Stimulated activated CD4-positive, alpha-beta T cell treated with anti-CD3 and anti-CD28 coated beads, Interleukin-15, amount 100 ng/mL, for 1 hour (primary cell): Measurements from ENCODE around the gene MGMT.

Source experiments
- DNase-seq, 2 donors: peaks; one replicate each; pipeline ENCODE4 v3.0.0-alpha.2; 2020; ENCODE audit warnings: low read depth in 1 of 2, low spot score in 1 of 2

MGMT gene

DNA sequence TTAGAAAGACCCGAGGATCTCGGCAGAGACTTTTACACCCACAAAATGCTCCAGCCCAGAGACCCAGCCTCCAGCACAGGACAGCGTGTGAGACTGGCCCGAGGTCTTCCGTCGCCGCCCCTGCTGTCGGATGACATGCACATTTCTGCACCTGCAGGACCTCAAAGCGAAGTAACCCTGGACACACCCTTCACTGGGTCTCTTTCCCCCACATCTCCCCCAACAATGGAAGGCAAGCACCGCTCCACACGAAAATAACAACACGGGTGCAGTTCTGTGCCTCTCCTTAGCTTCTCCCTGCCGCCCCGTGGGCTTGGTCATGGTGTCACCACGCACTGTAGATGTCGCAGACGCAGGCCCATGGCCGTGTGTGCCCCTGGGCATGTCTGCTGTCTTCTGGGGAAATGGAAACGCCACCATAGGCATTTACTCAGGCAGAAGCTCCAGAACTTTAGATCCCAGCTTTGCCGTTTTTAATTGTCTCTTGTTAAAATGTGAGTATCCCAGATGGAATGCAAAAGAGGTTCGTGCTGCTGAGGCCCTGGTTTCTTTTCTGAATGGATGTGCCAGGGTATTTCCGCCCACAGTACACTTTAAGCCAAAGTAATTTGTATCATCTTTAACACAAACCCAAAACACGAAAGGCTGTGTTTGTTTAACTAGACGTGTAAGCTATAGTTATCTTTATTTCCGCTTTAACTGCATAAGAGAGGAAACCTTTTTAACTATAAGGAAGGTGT is 237.9 kb downstream of the MGMT start:
- DNase-seq, result no peak

DNA sequence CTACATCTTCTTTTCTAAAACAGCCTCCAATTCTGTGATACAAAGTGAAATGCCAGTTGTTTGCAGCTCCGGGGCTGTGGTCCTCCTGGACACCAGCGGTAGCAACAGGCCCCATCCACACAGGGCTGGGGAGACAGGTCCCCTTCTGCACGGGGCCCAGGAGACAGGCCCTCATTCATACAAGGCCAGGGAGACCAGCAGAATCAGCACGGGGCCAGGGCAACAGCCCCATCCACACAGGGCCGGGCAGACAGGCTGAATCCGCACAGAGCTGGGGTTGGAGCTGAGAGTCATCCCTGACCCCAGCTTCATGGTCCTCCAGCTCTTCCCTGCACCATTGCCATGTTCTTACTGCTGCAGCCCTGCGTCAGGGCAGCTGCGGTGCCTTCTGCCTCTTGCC is 238.6 kb downstream of the MGMT start:
- DNase-seq, result no peak

DNA sequence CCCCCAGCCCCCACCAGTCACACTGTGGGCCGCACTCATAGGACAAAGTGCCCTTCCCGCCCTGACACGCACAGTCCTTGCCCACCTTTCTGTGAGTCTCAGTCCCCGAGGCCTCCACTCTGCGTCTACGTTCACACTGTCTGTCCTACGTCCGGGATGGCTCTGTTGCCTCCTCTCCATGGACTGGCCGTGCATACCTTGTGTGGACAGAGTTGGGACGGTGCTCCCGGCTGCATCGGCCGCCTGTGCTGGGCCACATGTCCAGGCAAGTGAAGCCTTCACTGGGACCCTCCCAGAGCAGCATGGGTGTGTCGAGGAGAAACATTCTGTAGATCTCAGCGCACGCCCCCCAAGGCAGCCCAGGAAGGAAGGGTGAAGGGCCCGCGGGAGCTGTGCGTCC is 239.0 kb downstream of the MGMT start:
- DNase-seq, result no peak

DNA sequence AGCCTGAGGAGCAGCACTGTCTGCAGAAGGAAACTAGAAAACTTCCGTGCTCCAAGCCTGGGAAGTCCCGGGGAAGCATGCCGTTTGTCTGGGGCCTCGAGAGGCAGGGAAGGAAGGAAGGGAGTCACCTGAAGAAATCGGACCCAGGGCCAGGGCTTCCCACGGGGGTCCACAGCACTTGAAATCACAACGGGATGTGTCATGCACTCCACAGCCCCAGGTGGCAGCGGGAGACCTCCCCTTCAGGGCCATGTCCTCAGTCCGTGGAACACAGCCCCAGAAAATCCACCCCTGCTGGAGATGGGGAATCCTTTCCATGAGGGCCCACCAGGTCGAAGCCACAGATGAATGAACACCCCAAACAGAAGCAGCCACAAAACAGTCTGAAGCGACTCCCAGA is 239.5 kb downstream of the MGMT start:
- DNase-seq, result no peak

DNA sequence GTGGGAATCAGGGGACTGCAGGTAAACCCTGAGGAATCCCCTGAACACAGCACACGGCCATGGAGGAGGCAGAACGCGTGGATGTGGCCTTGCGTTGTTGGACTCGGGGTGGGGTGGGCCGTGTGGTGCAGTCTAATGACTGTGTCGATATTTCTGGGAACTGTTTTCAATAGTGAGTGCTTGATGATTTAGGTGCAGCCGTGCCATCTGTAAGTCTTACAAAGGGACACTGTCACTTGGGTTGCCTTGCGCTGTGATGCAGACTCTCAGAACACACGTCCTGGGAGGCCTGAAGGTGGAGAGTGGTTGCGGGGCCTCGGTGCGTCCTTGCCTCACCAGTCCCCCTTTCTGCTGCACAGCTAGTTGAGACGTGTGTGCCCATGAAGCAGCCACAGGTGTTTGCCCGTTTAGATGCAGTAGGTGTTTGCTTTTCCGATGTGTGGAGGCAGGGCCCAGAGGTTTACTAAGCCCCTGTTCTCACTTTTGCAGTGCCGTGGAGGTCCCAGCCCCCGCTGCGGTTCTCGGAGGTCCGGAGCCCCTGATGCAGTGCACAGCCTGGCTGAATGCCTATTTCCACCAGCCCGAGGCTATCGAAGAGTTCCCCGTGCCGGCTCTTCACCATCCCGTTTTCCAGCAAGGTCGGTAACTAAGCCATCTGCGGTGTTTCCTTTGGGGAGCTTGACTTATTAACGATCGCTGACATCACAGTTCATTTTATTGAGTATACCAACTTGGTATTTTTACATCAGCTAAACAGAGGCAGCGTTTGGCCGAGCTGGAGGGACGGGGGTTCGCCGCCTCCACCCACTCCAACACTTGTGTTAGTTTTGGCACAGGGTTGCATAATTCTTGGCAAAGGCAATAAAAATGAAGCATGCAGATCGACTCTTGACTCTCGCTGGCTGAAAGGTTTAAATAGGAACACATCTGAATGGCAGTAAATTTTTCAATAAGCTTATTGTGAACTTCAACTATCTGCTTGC is 240.7 kb downstream of the MGMT start:
- no peak for DNase-seq

DNA sequence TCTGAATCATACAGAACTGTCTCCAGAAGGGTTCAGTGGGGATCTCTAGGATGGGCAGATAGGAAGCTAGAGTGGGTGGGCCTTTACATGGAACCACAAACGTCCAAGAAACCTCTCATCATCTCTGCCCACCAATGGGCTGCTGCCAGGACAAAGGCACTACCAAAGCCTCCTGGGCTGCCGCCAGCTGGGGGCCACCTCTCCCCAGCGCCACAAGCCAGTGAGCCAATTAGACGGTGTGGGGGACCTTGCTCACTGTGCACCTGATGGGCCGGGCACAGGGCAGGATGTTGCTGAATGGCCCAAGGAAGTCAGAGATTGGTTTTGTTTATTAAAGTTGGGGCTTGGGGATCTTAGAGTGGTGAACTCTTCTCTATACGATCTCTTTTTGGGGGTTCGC is 242.1 kb downstream of the MGMT start:
- no peak for DNase-seq

DNA sequence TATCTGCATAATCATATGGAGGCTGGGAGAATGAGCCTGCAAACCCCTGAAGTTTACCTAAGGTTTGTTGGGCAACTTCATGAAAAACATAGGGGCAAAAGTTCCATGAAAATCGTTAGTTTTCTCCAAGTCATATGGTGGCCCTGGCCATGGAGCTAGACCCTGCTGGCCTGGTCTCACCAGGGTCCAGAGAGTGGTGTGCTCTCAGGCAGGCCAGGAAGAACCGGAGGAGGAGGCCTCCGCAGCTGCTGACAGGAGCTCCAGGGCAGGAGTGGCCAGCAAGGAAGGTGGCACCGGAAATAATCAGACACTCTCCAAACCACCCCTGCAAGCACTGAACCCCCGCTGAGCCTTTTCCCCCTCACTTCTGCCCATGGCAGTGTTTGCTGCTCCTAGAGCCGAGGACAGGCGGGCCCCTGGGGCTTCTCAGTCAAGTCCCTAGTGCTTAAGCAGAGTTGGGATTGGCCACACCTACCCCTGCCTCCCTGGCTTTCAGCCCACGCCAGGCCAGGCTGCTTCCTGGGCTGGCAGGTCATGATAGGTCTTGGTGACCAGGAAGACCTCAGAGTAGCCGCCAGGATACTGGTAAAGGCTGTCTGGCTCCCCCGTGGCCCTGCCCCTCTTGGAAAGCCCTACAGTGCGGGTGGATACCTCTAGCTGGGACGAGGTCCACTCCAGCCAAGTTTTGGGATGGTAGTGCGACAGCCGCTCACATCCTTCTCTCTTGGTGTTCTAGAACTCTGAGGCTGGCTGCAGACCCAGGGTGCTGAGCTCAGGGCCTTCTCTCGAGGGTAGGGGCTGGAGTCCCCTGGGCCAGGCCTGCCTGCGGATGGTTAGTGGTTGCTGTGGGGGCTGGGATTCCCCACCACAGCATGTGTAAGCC is 242.8 kb downstream of the MGMT start:
- no peak for DNase-seq

DNA sequence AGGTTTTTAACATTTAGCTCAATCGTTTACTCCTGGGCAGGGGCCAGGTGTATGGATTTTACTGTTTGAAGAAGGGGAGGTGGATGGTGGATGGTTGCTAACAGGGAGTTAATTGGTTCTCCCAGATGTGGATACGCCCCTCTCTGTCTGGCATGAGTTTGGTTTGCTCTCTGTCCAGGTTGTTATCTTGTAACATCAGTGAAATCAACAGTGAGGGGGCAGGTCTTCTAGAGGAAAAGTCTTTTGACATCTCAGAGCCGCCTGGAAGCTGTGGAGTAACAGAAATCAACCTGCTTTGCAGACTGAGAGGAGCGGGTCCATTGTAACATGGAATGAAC is 243.4 kb downstream of the MGMT start:
- no peak for DNase-seq

DNA sequence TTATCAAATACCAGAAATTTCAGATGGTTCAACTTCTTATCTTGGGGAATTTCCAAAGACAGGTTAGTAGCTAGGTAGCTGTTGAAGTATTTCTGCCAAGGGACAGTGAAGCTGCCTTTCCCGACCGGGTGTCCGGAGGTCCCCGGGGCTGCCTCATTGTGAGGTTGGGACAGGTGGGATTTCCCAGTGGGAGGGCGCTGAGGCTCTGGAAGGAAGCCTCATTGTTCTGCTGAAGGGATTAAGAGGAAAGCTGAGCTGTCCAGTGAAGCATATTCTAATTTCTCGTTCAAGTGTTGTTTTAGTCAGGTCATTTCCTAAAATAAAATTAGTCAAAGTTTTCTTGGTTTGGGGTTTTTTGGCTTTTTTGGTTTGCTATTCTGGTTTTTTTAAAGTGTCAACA is 244.2 kb downstream of the MGMT start:
- DNase-seq, result no peak

DNA sequence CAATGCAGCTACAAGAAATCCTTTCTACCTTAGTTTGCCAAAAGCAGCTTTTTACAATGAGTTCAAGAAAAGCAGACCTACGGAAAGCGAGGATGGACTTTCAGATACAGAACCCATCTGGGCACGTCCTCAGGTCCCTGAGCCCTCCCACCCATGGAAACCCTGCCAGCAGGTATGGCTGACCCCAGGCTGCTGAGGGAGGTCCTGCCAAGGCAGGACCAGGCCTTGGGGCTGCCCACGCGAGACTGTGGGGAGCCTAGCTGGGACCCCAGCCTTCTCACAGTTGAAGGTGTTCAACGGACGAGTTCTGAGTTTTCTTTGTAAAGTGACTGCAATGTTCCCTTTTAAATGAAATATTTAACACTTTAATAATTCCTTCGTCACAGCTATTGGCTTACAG is 245.0 kb downstream of the MGMT start:
- DNase-seq, result no peak

DNA sequence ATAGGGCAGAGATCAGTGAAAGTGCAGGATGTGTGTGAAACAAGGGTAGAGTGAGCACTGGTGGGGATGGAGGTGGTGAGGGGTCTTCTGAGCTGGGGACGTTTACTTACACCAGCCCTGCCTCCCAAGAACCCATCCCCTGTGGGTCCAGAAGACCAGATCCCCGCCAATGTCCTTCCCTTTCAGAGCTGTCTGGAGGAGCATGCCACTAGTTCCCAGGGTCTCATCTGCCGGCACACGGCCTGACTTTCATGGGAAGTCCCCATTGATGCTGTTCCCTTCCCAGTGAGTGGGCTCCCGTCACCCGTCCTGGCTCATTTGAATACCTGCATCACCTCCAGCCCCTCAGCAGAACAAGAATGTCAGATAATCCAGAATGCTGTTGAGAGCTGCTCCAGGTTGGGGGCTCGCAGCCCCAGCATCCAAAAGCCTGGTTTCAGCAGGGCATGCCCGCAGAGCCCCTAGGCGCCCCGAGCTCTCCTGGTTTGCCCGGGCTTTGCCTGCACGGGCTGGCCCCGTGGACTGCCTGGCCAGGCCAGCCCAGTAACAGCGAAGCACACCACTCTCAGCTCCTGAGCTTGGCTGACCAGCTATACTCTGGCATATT is 246.7 kb downstream of the MGMT start:
- no peak for DNase-seq

DNA sequence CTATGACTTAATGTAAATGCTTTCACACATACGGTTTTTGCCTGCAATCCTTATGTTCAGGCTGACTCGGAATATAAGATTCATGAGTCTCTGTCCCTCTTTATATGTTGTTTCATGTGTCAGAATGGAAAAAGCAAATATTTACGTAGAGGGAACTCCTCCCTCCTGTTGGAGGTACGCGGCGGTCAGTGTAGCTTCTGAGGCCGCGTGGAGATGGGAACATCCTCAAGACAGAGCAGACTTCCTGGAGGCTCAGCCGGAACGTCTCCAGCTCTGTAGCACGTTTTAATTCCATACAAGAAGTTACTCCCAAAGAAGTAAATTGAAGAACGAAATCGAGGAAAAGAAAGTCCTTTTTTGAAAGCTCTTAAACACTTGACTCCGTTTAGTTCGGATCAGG is 248.8 kb downstream of the MGMT start:
- DNase-seq, result no peak

DNA sequence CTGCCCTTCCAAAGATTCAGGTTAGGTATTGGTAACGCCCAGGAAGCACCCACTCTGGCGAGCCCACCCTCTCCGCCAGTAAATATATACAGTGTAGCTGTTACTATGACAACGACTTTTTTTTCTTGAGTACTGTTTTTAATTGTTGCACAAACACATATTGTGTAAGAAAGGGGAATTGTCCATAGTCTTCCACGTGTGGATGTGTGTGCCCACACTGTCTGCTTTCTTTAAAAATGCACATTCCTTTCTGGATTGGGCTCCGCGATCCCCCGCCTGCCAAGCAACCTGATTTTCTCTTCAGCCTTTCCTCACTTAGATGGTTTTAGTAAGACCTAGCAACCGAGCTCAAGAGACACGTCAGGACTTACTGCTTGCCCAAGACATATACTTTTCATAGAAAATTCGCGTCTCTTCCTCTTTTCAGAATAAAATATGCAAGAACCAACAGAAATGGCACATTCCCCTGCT is 249.2 kb downstream of the MGMT start:
- no peak for DNase-seq

DNA sequence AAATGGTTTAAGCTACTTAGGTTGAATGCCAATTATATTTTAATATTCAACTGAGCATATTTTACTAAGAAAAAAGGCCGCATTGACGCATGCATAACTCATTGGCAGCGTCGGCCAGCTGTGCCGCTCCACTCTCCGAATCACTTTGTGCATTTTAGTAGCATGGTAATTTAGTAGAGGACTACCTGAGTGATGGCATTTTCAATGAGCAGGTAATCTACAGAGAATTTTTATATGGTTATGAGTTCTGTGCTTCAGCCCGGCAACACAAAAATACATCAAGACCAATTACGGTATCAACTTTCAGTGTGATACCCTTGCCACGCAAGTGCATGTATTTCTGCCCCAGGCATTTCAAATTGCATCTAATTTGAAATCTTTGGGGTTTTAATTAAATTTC is 249.8 kb downstream of the MGMT start:
- no peak for DNase-seq

DNA sequence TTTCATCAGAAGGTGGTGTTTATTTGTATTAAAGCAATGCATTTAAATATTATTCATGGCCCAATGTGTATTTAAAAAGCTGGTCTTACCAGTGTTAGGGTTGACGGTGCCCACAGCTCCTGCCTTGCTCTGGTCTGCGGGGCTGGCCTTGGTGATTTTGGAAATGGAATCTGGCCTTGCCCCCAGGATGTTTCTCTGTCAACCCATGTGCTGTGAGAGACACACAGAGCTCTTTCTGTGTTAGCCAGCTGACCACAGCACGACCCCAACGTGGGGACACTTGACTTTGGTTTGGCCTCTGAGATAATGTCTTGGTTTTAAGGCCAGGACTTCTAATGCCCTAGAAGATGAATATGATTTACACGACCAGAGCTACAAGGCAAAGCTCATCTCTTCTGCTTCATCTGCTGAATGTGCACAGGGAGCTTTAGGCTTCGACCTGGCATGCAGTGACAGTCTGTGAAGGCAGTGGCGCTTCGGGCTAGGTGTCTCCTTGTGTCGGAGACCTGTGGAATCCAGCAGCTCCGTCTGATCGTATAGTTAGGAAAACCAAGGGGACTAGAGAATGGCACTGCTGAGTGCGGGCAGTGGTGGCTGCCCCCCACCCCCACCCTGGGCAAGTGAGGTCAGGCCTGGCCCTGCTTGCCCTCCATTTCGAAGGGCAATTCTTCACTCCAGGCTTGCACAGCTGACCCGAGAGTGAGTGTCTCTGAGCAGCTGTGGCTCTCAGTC is 250.9 kb downstream of the MGMT start:
- no peak for DNase-seq

DNA sequence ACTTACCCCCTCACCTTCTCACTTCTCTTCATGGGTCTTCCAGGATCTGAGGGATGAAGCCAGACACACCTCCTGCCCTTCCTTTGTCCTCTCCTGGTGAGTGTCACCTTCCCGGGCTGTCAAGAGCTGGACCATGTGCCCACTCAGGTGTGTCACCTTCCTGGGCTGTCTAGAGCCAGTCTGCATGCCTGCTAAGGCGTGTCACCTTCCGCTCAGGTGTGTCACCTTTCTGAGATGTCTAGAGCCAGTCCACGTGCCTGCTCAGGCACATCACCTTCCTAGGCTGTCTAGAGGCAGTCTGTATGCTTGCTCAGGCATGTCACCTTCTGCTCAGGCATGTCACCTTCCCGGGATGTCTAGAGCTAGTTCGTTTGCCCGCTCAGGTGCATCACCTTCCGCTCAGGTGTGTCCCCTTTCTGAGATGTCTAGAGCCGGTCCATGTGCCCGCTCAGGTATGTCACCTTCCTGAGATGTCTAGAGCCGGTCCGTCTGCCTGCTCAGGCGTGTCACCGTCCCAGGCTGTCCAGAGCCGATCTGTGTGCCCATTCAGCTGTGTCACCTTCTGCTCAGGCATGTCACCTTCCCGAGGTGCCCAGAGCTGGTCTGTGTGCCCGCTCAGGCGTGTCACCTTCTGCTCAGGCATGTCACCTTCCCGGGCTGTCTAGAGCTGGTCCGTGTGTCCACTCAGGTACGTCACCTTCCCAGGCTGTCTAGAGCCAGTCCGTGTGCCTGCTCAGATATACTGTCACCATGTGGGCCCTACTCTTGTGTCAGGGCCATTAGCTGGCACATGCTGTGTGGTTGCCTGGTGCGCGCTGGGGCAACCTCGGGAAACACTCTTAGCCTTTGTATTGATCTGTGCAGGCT is 251.7 kb downstream of the MGMT start:
- DNase-seq, result no peak

DNA sequence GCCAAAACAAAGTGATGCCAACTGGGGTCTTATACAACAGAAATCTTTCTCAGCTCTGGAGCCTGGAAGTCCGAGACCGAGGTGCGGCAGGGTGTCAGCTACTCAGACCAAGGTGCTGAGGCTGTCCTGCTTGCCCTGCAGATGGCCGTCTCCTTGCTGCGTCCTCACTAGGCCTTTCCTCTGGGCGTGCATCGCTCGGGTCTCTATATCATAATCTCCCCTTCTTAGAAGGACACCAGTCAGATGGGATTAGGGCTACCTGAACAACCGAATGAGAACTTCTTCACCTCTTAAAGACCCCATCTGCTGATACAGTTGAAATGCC is 252.3 kb downstream of the MGMT start:
- DNase-seq, result no peak

DNA sequence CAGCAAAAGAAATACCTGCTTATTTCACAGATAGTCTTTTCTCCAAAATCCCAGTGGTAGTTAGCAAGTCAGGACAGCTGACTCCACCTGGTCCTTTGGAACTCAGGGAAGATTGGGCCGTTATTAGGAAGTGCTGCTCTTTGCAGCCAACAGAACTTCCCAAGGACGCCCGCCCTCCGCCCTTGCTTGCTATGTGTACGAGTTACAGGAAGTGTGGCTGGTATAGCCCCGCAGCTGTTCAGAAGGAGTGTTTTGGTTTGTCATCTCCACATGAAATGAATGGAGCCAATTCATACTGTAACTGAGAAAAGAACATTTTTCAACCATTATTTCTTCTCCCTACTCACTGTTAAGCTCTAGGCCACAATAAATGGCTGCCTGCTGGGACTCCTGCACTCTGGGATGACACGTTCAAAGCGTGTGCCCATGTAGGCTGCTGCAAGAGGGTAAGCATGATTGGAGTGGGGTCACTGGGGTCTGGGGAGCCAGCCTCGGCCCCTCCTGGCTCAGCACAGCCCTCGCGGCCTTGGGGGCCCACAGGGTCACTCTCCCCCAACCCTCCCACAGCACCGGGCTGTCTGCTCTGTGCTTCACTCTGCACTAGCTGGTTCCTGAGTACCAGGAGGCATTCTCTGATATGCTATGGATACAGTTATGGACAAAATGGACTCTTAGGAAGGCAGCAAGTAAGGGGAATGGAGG is 253.0 kb downstream of the MGMT start:
- no peak for DNase-seq

DNA sequence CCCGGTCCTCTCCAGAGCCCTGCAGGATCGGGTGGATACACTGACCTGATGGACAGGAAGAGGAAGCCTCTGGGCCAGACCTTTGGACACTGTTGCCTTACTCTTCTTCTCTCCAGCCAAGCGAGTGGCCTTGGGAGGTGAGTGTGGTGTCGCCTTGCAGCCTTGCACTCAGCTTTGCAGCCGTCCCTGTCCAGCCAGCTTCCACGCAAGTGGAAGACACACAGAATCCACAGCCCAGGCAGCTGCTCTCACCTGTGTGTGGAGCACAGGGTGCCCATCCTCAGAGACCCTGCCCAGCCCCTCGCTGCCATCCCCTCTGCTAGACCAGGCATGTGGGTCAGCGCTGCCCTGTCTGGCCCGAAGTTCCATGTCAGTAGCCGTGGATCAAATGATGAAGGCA is 258.0 kb downstream of the MGMT start:
- DNase-seq, result no peak
